HG03378 (cell line): ENCODE results near the gene TIRAP.
"Not testable (repeated sequence)": the region's sequence is repeated elsewhere in the genome, so short reads cannot be mapped to it uniquely, and the experiment has no call there.

Experiments
- ATAC-seq: cut with Tn5 transposase; IDR thresholded peaks from one replicate; pipeline ENCODE4 v1.9.1; 2021; ENCODE audit warnings: mild to moderate bottlenecking, moderate library complexity; ENCODE audit not compliant: unreplicated experiment

Gene TIRAP

GRCh38 chr11:126282361-126282735, 545 bp upstream of the TIRAP start:
- ATAC-seq, result no peak

- ATAC-seq, result peak; percentile 79
These were observed 1.9 kb downstream of the TIRAP start for GRCh38 chr11:126284829-126285228.

- no peak for ATAC-seq
These were observed 5.3 kb downstream of the TIRAP start for GRCh38 chr11:126288237-126288636.

- ATAC-seq, result no peak
These were observed 8.0 kb downstream of the TIRAP start for GRCh38 chr11:126290887-126291286.

- no peak for ATAC-seq
These were observed 10.8 kb downstream of the TIRAP start for GRCh38 chr11:126293726-126294125.

- ATAC-seq, result no peak
These were observed 14.1 kb downstream of the TIRAP start for GRCh38 chr11:126297004-126297403.

GRCh38 chr11:126303623-126304456, 20.9 kb downstream of the TIRAP start, which contains the start of gene DCPS:
Gene DCPS, plus strand, starts transcription at chr11:126304060. Its CDS starts 21 bp downstream, at chr11:126304081.
- peak; percentile 73 for ATAC-seq

- ATAC-seq, result peak; percentile 39
These were observed 21.7 kb downstream of the TIRAP start for GRCh38 chr11:126304457-126305075.

GRCh38 chr11:126305699-126306098, 22.8 kb downstream of the TIRAP start:
- ATAC-seq, result peak; percentile 55

GRCh38 chr11:126307706-126308105, 24.8 kb downstream of the TIRAP start:
- no peak for ATAC-seq

GRCh38 chr11:126308271-126308671, 25.4 kb downstream of the TIRAP start:
- ATAC-seq, result no peak

GRCh38 chr11:126308771-126309170, 25.9 kb downstream of the TIRAP start:
- not testable (repeated sequence) for ATAC-seq

- peak; percentile 40 for ATAC-seq
These were observed 27.5 kb downstream of the TIRAP start for GRCh38 chr11:126310200-126310991.

- ATAC-seq, result no peak
These were observed 28.1 kb downstream of the TIRAP start for GRCh38 chr11:126310992-126311310.

GRCh38 chr11:126311401-126312291, 28.8 kb downstream of the TIRAP start:
- ATAC-seq, result peak; percentile 54

GRCh38 chr11:126312961-126313360, 30.1 kb downstream of the TIRAP start:
- no peak for ATAC-seq

GRCh38 chr11:126313826-126314225, 30.9 kb downstream of the TIRAP start:
- no peak for ATAC-seq

GRCh38 chr11:126317432-126317755, 34.5 kb downstream of the TIRAP start:
- no peak for ATAC-seq

GRCh38 chr11:126317756-126318573, 35.1 kb downstream of the TIRAP start:
- peak; percentile 9 for ATAC-seq
